ENCODE results near the gene CNGA4.

The CNGA4 gene

GRCh38 chr11:6203327-6203726, 35.6 kb upstream of the CNGA4 start:
- H2AFZ ChIP-seq (ENCODE audit: low read length), result no peak overlapping the region
- no peak overlapping the region for H3K9ac ChIP-seq (ENCODE audit: low read length)
- H3K4me3 ChIP-seq (ENCODE audit: low read length), result peak overlapping the region; percentile 22; the same call in 1 of the 2 replicates
- no peaks in the 10 kb centered on the region for H3K36me3 ChIP-seq (replicated peaks; ENCODE audit: insufficient read depth, low read length)
- H3K27ac ChIP-seq (ENCODE audit: low read length), result peak overlapping the region; percentile 36; the same call in 1 of the 2 replicates
- H3K79me2 ChIP-seq (ENCODE audit: low read length), result no peaks in the 10 kb centered on the region
- no peaks in the 10 kb centered on the region for H3K9me3 ChIP-seq (replicated peaks; ENCODE audit: insufficient read depth, low read length)
- peaks cover 10% of the 10 kb centered on the region; the same call in 1 of the 2 replicates for H3F3A ChIP-seq (ENCODE audit: insufficient read depth, low read length)
- peaks cover 30% of the 10 kb centered on the region for H3K4me1 ChIP-seq (ENCODE audit: low read length)
- peak; percentile 87 for DNase-seq
- H4K20me1 ChIP-seq (ENCODE audit: insufficient read depth, low read length), result no peaks in the 10 kb centered on the region
- H3K27me3 ChIP-seq (replicated peaks; ENCODE audit: insufficient read depth, low read length), result no peaks in the 10 kb centered on the region
- TF ChIP-seq EZH2 (optimal IDR thresholded peaks at IDR 0.05; ENCODE audit: low read depth, low read length), result no peak
- TF ChIP-seq EZH2phosphoT487 (IDR thresholded peaks at IDR 0.05; ENCODE audit: low read length), result no peak
- TF ChIP-seq CTCF (IDR thresholded peaks at IDR 0.05; ENCODE audit: low read length), result no peak
- H3K9me2 ChIP-seq (replicated peaks; ENCODE audit: insufficient read depth, low read length), result no peaks in the 10 kb centered on the region
- peak overlapping the region; percentile 76 for H3K4me2 ChIP-seq (ENCODE audit: low read depth, low read length)

DNA sequence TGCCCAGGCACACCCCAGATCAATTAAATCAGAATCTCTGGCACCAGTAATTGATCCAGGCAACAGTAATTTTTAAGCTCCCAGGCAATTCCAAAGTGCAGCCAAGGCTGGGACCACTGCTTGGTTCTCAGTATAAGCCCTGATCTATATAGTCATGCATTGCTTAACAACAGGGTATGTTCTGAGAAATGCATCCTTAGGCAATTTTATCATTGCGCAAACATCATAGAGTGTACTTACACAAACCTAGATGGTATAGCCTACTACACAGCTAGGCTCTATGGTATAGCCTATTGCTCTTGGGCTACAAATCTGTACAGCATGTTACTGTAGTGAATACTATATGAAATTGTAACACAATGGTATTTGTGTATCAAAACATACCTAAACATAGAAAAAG, 34.2 kb upstream of the CNGA4 start:
- no peaks in the 10 kb centered on the region for H3K79me2 ChIP-seq (ENCODE audit: low read length)
- H2AFZ ChIP-seq (ENCODE audit: low read length), result no peak overlapping the region
- H4K20me1 ChIP-seq (ENCODE audit: insufficient read depth, low read length), result no peaks in the 10 kb centered on the region
- H3K27me3 ChIP-seq (replicated peaks; ENCODE audit: insufficient read depth, low read length), result no peaks in the 10 kb centered on the region
- H3K4me2 ChIP-seq (ENCODE audit: low read depth, low read length), result no peak overlapping the region
- H3K36me3 ChIP-seq (replicated peaks; ENCODE audit: insufficient read depth, low read length), result no peaks in the 10 kb centered on the region
- H3K9ac ChIP-seq (ENCODE audit: low read length), result no peak overlapping the region
- DNase-seq, result no peak
- H3K9me3 ChIP-seq (replicated peaks; ENCODE audit: insufficient read depth, low read length), result no peaks in the 10 kb centered on the region
- H3K9me2 ChIP-seq (replicated peaks; ENCODE audit: insufficient read depth, low read length), result no peaks in the 10 kb centered on the region
- TF ChIP-seq CTCF (IDR thresholded peaks at IDR 0.05; ENCODE audit: low read length) (no peak), EZH2 (optimal IDR thresholded peaks at IDR 0.05; ENCODE audit: low read depth, low read length) (no peak), EZH2phosphoT487 (IDR thresholded peaks at IDR 0.05; ENCODE audit: low read length) (no peak)
- no peak overlapping the region for H3K4me3 ChIP-seq (ENCODE audit: low read length)
- H3K4me1 ChIP-seq (ENCODE audit: low read length), result peaks cover 30% of the 10 kb centered on the region
- H3K27ac ChIP-seq (ENCODE audit: low read length), result no peak overlapping the region
- H3F3A ChIP-seq (ENCODE audit: insufficient read depth, low read length), result peaks cover 10% of the 10 kb centered on the region; the same call in 1 of the 2 replicates

- Histone ChIP-seq H3K4me2 (ENCODE audit: low read depth, low read length) (no peak within 1 kb of the TSS), H4K20me1 (ENCODE audit: insufficient read depth, low read length) (no peaks in the 10 kb centered on the region), H3K9ac (ENCODE audit: low read length) (no peak within 1 kb of the TSS), H3K4me3 (ENCODE audit: low read length) (no peak within 1 kb of the TSS), H3K79me2 (ENCODE audit: low read length) (no peaks in the 10 kb centered on the region), H3K36me3 (replicated peaks; ENCODE audit: insufficient read depth, low read length) (no peaks in the 10 kb centered on the region), H3K9me3 (replicated peaks; ENCODE audit: insufficient read depth, low read length) (no peaks in the 10 kb centered on the region), H2AFZ (ENCODE audit: low read length) (no peak within 1 kb of the TSS), H3K4me1 (ENCODE audit: low read length) (peaks cover 30% of the 10 kb centered on the region), H3K27me3 (replicated peaks; ENCODE audit: insufficient read depth, low read length) (no peaks in the 10 kb centered on the region), H3K27ac (ENCODE audit: low read length) (no peak within 1 kb of the TSS), H3F3A (ENCODE audit: insufficient read depth, low read length) (peaks cover 10% of the 10 kb centered on the region; the same call in 1 of the 2 replicates), H3K9me2 (replicated peaks; ENCODE audit: insufficient read depth, low read length) (no peaks in the 10 kb centered on the region)
- DNase-seq, result no peak
- TF ChIP-seq EZH2 (optimal IDR thresholded peaks at IDR 0.05; ENCODE audit: low read depth, low read length) (no peak), EZH2phosphoT487 (IDR thresholded peaks at IDR 0.05; ENCODE audit: low read length) (no peak), CTCF (IDR thresholded peaks at IDR 0.05; ENCODE audit: low read length) (no peak)
These were observed 33.5 kb upstream of the CNGA4 start, which contains the start of gene C11orf42 for GRCh38 chr11:6205366-6205765. Gene C11orf42 (plus strand): TSS chr11:6205557. CDS start chr11:6205616, 59 bp downstream.
